Fibroblast of skin of right quadriceps (primary cell): ENCODE results near the gene DGAT2.
A peak's percentile ranks its signal among the peaks of the same experiment; 100 is the strongest.
"Not testable (repeated sequence)": the region's sequence is repeated elsewhere in the genome, so short reads cannot be mapped to it uniquely, and the experiment has no call there.

ENCODE experiments used
- DNase-seq: peaks from one replicate; pipeline ENCODE4 v3.0.0-alpha.2; 2013

The DGAT2 gene, protein sequence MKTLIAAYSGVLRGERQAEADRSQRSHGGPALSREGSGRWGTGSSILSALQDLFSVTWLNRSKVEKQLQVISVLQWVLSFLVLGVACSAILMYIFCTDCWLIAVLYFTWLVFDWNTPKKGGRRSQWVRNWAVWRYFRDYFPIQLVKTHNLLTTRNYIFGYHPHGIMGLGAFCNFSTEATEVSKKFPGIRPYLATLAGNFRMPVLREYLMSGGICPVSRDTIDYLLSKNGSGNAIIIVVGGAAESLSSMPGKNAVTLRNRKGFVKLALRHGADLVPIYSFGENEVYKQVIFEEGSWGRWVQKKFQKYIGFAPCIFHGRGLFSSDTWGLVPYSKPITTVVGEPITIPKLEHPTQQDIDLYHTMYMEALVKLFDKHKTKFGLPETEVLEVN

GRCh38 chr11:75768112-75768908 lies at the start of gene DGAT2:
DGAT2 (plus strand) TSS chr11:75768778; CDS start chr11:75768992, 214 bp downstream.
- DNase-seq, result peak; percentile 68

DNA sequence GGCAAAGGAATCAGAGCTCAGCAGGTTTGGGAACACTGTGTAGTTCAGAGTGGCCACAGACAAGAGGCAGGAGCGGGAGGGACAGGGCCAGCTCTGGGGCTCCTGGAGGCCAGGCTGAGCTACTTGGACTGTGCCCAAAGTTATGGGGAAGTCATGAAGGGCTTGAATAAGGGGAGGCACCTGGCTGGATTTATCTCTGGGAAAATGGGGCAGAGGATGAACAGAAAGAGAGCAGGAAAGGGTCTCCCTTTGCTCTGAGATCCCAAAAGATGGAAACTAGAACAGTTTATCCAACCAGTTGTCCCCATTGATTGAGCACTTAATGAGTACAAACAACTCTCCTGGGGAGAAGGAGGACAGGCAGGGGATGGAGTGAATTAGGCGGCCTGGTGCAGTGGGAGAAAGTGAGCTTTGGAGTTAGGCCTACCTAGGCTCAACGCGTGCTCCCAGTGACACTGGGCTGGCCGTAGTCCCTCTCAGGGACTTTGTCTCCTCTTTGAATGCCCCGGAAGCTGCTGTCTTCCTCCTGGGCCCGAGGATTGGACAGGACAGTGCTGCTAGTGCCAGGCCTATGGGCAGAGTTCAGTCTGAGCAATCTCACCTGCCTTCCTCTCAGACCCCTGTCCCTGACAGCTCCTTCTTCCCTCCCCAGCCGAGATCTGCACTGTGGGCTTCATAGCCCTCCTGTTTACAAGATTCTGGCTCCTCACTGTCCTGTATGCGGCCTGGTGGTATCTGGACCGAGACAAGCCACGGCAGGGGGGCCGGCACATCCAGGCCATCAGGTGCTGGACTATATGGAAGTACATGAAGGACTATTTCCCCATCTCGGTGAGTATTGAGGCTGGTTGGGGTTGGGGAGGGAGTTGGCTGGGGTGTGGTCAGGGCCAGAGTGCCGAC lies 49.0 kb upstream of the DGAT2 start:
- DNase-seq, result no peak

DNA sequence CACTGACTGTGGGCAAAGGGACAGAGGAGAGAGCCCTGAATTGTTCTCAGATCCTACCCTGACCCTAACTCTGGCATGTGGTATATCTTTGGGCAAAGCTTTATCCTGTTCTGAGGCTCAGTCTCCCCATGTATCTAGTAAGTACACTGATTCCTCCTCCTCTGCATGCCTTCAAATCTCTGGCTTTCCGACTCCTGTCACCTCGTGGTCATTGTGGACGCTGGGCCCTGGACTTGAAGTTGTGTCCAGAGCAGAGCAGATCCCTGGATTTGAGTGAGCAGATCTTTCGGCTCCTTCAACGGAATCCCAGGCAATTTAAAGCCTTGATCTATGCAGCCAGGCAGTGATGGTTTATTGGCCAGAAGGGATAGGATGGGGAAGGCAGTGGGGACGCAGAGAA lies 47.9 kb upstream of the DGAT2 start:
- no peak for DNase-seq

- no peak for DNase-seq
These were observed 46.5 kb upstream of the DGAT2 start for GRCh38 chr11:75721852-75722668.

DNA sequence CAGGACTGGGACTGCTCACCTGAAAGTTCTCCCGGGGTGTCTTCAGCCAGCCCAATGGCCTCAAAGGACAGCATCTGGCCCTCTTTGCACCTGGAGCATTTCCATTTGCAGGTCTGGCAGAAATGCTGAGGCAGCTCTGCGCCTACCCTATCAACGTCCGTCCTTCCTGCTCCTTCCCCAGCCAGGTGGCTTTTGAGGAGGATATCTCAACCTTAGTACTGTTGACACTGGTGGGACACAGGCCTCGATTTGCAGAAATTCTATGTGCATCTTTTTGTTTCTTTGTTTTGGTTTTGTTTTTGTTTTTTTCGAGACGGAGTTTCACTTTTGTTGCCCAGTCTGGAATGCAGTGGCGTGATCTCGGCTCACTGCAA lies 45.9 kb upstream of the DGAT2 start:
- no peak for DNase-seq

GRCh38 chr11:75725547-75726320 lies 42.8 kb upstream of the DGAT2 start:
- DNase-seq, result no peak

DNA sequence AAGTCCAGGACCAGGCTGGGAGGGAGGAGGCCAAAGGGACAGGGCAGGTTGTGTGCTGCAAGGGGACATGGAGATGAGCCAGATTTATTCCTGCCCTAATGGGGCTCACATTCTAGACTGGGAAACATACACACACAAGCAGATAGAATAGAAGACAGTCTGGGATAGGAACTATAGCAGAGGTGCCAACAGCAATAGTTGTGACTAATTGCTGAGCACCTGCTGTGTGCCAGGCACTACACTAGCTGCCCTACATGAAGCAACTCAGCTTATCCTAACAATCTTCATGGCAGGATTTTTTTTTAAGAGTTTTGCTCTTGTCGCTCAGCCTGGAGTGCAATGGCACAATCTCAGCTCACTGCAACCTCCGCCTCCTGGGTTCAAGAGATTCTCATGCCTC lies 39.6 kb upstream of the DGAT2 start:
- DNase-seq, result no peak

- no peak for DNase-seq
These were observed 37.5 kb upstream of the DGAT2 start for GRCh38 chr11:75731095-75731494.

GRCh38 chr11:75733071-75733430 lies 35.5 kb upstream of the DGAT2 start:
- no peak for DNase-seq

DNA sequence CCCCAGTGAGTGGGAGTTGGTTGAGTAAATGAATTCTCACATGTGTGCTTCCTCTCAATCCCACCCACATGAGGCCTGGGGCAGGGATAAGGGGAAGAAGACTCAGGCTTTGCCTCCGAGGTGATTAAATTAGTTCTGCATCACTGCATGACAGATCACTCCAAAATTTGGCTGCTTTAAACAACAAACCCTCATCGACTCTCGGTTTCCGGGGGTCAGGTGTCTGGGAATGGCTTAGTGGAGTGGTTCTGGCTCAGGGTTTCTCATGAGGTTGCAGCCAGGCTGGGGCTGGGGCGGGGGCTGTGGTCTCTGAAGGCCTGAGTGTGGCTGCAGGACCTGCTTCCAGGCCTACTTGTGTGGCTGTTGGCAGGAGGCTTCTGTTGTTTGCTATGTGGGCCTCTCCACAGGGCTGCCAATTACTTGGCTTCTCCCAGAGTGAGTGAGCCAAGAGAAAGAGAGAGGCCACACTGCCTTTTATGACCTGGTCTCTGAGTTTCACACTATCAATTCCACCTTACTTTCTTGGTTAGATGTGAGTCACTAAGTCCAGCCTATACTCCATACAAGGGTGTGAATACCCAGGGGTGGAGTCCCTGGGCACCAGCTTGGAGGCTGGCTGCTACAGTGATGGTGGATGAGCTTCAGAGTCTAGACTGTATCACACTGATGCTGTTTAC lies 35.0 kb upstream of the DGAT2 start:
- DNase-seq, result no peak

DNA sequence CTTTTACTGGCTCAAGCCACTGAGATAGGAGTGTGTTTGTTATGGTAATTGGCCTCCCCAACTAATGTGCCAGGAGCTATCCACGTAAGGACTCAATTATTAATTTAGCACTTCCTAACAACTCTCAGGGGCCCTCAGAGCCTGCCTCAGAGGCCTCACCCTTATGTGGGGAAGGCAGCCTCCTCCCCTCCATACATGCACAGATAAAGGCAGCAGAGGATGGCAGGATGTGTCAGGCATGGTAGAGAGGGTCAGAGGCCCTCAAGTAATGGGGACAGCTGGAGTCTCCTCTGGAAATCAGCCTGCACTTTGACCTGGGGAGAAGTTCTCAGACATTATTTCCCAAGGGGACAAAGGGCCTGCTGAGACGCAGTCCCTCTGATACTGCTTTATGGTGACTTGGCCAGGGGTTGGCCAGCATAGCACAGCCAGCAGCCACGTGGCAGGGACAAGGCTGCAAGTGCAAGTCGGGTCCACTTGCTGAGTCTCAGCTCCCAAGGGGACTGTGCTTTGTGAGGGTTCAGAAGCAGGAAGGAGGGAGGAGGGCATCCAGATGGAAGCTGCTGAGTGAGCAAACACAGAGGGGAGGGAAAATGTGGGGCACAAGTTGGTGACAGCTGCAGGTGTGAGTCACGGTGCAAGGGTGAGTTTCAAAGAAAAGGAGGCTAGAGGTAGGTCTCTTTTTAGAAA lies 33.9 kb upstream of the DGAT2 start:
- no peak for DNase-seq

- no peak for DNase-seq
These were observed 33.3 kb upstream of the DGAT2 start for GRCh38 chr11:75735181-75735845.

DNA sequence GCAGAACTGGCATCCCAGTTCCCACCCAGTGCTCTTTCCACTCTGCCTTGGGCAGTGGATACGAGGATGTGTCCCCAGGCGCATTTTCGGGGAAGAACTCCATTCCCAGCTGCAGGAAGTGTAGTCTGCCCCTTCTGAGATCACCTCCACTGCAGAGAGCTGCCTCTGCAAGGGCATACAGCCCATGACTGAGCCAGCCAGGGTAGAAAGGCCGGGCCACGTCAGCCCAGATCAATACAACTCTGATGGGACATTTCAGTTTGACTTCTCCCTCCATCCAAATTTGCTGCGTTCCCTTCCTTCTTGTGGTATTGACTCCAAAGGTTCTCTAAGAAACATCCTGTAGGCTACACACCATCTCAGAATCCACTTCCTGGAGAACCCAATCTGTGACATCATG lies 31.3 kb upstream of the DGAT2 start:
- no peak for DNase-seq

- DNase-seq, result no peak
These were observed 27.9 kb upstream of the DGAT2 start for GRCh38 chr11:75740681-75741080.

DNA sequence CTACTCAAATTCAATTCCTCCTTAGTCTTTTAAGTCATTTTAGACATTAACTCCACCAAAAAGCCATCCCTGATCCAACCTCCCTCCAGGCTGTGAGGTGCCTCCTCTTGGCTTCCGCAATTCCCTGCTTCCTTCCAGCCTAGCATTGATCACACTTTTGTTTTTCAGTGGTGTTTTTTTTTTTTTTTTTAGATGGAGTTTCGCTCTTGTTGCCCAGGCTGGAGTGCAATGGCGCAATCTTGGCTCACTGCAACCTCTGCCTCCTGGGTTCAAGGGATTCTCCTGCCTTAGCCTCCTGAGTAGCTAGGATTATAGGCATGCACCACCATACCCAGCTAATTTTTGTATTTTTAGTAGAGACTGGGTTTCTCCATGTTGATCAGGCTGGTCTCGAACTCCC lies 25.4 kb upstream of the DGAT2 start:
- not testable (repeated sequence) for DNase-seq

GRCh38 chr11:75743711-75744563 lies 24.6 kb upstream of the DGAT2 start:
- no peak for DNase-seq

- DNase-seq, result no peak
These were observed 22.8 kb upstream of the DGAT2 start for GRCh38 chr11:75745807-75746206.

- DNase-seq, result not testable (repeated sequence)
These were observed 19.8 kb upstream of the DGAT2 start for GRCh38 chr11:75748729-75749273.
